NT2/D1 (cell line): Measurements from ENCODE around the gene PLOD2.

Experiments
- DNase-seq: peaks from one replicate; pipeline ENCODE4 v3.0.0-alpha.2; 2011; ENCODE audit warnings: low read depth, low spot score
- H3K27me3 ChIP-seq: 2 replicates; pipeline ENCODE4 v1.6.0; 2011; ENCODE audit warnings: mild to moderate bottlenecking; ENCODE audit not compliant: insufficient read length, insufficient read depth
- H3K36me3 ChIP-seq: 2 replicates; pipeline ENCODE4 v1.6.1; 2011; ENCODE audit warnings: mild to moderate bottlenecking, low read length, mixed read lengths; ENCODE audit not compliant: insufficient read depth, insufficient read length
- H3K4me1 ChIP-seq: 2 replicates; pipeline ENCODE4 v1.5.1; 2011; ENCODE audit not compliant: insufficient read depth, insufficient read length
- H3K4me3 ChIP-seq: 2 replicates; pipeline ENCODE4 v1.5.1; 2011; ENCODE audit warnings: low read depth; ENCODE audit not compliant: insufficient read length
- H3K9ac ChIP-seq: 2 replicates; pipeline ENCODE4 v1.6.0; 2011; ENCODE audit warnings: low read depth; ENCODE audit not compliant: insufficient read length
- H3K9me3 ChIP-seq: 2 replicates; pipeline ENCODE4 v1.5.1; 2011; ENCODE audit warnings: mild to moderate bottlenecking, low read length; ENCODE audit not compliant: insufficient read depth
- SUZ12 ChIP-seq: IDR thresholded peaks from 2 replicates; pipeline ENCODE4 v1.6.1; 2011; ENCODE audit not compliant: insufficient read length, insufficient read depth; ENCODE audit errors: extremely low read depth
- YY1 ChIP-seq: IDR thresholded peaks from 2 replicates; pipeline ENCODE4 v1.6.1; 2011; ENCODE audit not compliant: insufficient read length, insufficient read depth
- ZNF274 ChIP-seq: IDR thresholded peaks from 2 replicates; pipeline ENCODE4 v1.6.1; 2011; ENCODE audit warnings: mild to moderate bottlenecking, low read depth, low read length

PLOD2 gene

GRCh38 chr3:146086211-146086610 is 74.8 kb downstream of the PLOD2 start:
- no peaks in the 10 kb centered on the region for H3K9me3 ChIP-seq
- DNase-seq = no peak
- no peak for TF ChIP-seq YY1
- no peak for TF ChIP-seq SUZ12
- TF ChIP-seq ZNF274 = no peak

GRCh38 chr3:146085678-146086077 is 75.3 kb downstream of the PLOD2 start:
- Histone ChIP-seq H3K4me1 (no peaks in the 10 kb centered on the region), H3K27me3 (no peaks in the 10 kb centered on the region), H3K9ac (no peak overlapping the region), H3K4me3 (no peak overlapping the region), H3K36me3 (no peaks in the 10 kb centered on the region), H3K9me3 (no peaks in the 10 kb centered on the region)
- no peak for DNase-seq
- TF ChIP-seq YY1 (no peak), SUZ12 (no peak), ZNF274 (no peak)

More at GRCh38 chr3:146086211-146086610, 74.8 kb downstream of the PLOD2 start:
- Histone ChIP-seq H3K4me3 (no peak overlapping the region), H3K4me1 (no peaks in the 10 kb centered on the region), H3K36me3 (no peaks in the 10 kb centered on the region), H3K9ac (no peak overlapping the region), H3K27me3 (no peaks in the 10 kb centered on the region)

GRCh38 chr3:146080578-146080977 is 80.4 kb downstream of the PLOD2 start:
- TF ChIP-seq ZNF274 (no peak), YY1 (no peak), SUZ12 (no peak)
- Histone ChIP-seq H3K9ac (no peak overlapping the region), H3K27me3 (no peaks in the 10 kb centered on the region), H3K36me3 (peaks cover 11% of the 10 kb centered on the region), H3K4me1 (no peaks in the 10 kb centered on the region), H3K9me3 (no peaks in the 10 kb centered on the region), H3K4me3 (no peak overlapping the region)
- DNase-seq = no peak

- Histone ChIP-seq H3K9ac (no peak overlapping the region), H3K36me3 (peaks cover 11% of the 10 kb centered on the region), H3K4me1 (no peaks in the 10 kb centered on the region), H3K4me3 (no peak overlapping the region), H3K27me3 (no peaks in the 10 kb centered on the region), H3K9me3 (no peaks in the 10 kb centered on the region)
- no peak for DNase-seq
- TF ChIP-seq SUZ12 = no peak
- TF ChIP-seq ZNF274 = no peak
- TF ChIP-seq YY1 = no peak
Measured at GRCh38 chr3:146078031-146078430, 83.0 kb downstream of the PLOD2 start.

GRCh38 chr3:146077181-146077580 is 83.8 kb downstream of the PLOD2 start:
- DNase-seq = no peak
- Histone ChIP-seq H3K4me1 (no peaks in the 10 kb centered on the region), H3K27me3 (no peaks in the 10 kb centered on the region), H3K36me3 (peaks cover 11% of the 10 kb centered on the region), H3K4me3 (no peak overlapping the region), H3K9me3 (no peaks in the 10 kb centered on the region), H3K9ac (no peak overlapping the region)
- TF ChIP-seq YY1 (no peak), SUZ12 (no peak), ZNF274 (no peak)

- H3K36me3 ChIP-seq = peaks cover 21% of the 10 kb centered on the region
- no peaks in the 10 kb centered on the region for H3K9me3 ChIP-seq
- H3K4me1 ChIP-seq = no peaks in the 10 kb centered on the region
- H3K4me3 ChIP-seq = no peak overlapping the region
- TF ChIP-seq YY1 (no peak), SUZ12 (no peak), ZNF274 (no peak)
- H3K9ac ChIP-seq = no peak overlapping the region
- no peaks in the 10 kb centered on the region for H3K27me3 ChIP-seq
- DNase-seq = no peak
Measured at GRCh38 chr3:146072824-146073223, 88.2 kb downstream of the PLOD2 start.

- Histone ChIP-seq H3K9me3 (no peaks in the 10 kb centered on the region), H3K9ac (no peak overlapping the region), H3K4me1 (no peaks in the 10 kb centered on the region), H3K36me3 (peaks cover 21% of the 10 kb centered on the region), H3K4me3 (no peak overlapping the region), H3K27me3 (no peaks in the 10 kb centered on the region)
- TF ChIP-seq ZNF274 = no peak
- no peak for DNase-seq
Measured at GRCh38 chr3:146072061-146072460, 88.9 kb downstream of the PLOD2 start.

- TF ChIP-seq YY1 (no peak), ZNF274 (no peak), SUZ12 (no peak)
- Histone ChIP-seq H3K27me3 (no peaks in the 10 kb centered on the region), H3K36me3 (peaks cover 21% of the 10 kb centered on the region), H3K9me3 (no peaks in the 10 kb centered on the region), H3K4me1 (no peaks in the 10 kb centered on the region), H3K4me3 (no peak overlapping the region), H3K9ac (no peak overlapping the region)
- DNase-seq = no peak
Measured at GRCh38 chr3:146071632-146072031, 89.4 kb downstream of the PLOD2 start.
